Stimulated activated CD4-positive, alpha-beta T cell treated with anti-CD3 and anti-CD28 coated beads, TNF-alpha, amount 100 ng/mL, for 1 hour (primary cell): ENCODE results near the gene SH2D3C.

Experiments used
- DNase-seq, 3 donors: peaks; one replicate each; pipeline ENCODE4 v3.0.0-alpha.2; 2020; ENCODE audit warnings: low read depth in 3 of 3, low spot score in 1 of 3

The SH2D3C gene

GRCh38 chr9:127700594-127701255 lies 77.7 kb downstream of the SH2D3C start:
- DNase-seq: no peak

- DNase-seq: no peak
Measured at GRCh38 chr9:127700140-127700539, 78.3 kb downstream of the SH2D3C start.

- peak; percentile 52 to 71 (median 62) for DNase-seq
Measured at GRCh38 chr9:127698985-127699670, 79.3 kb downstream of the SH2D3C start.

GRCh38 chr9:127698386-127698785 lies 80.1 kb downstream of the SH2D3C start:
- no peak for DNase-seq

GRCh38 chr9:127697575-127697974 lies 80.9 kb downstream of the SH2D3C start:
- DNase-seq: no peak

- DNase-seq: no peak
Measured at GRCh38 chr9:127694890-127695720, 83.4 kb downstream of the SH2D3C start.

- DNase-seq: no peak
Measured at GRCh38 chr9:127693697-127694096, 84.8 kb downstream of the SH2D3C start.

- DNase-seq: no peak
Measured at GRCh38 chr9:127693143-127693542, 85.3 kb downstream of the SH2D3C start.

- DNase-seq: no peak
Measured at GRCh38 chr9:127692071-127692470, 86.4 kb downstream of the SH2D3C start.

GRCh38 chr9:127690735-127691134 lies 87.7 kb downstream of the SH2D3C start:
- no peak for DNase-seq

- DNase-seq: no peak
Measured at GRCh38 chr9:127689329-127690000, 89.0 kb downstream of the SH2D3C start.
